Measurements from ENCODE around the gene FAM167B. TPM values are rescaled to one million over a fixed set of nuclear protein-coding genes. Genes with fewer than 3 reads are reported as not detected.
A peak's percentile ranks its signal among the peaks of the same experiment; 100 is the strongest.

The FAM167B gene
- total RNA-seq, 3 donors from 2014 or later, result 3.4 to 5.5 (median 5.5) TPM

- intact Hi-C loops (cut with DNase I, micrococcal nuclease), result no loop called here
- Histone ChIP-seq H3K4me1 (ENCODE audit: low read depth) (peaks cover 16% of the 10 kb centered on the region), H3K9me3 (no peaks in the 10 kb centered on the region), H3K4me3 (no peak within 1 kb of the TSS), H3K36me3 (ENCODE audit: low read depth) (no peaks in the 10 kb centered on the region)
- ATAC-seq, result peak; percentile 81
- DNase-seq, result peak; percentile 89 to 96 (median 91)
- TF ChIP-seq CTCF (IDR thresholded peaks at IDR 0.05), result no peak
Measured at GRCh38 chr1:32208891-32209328, 38.1 kb upstream of the FAM167B start, which contains the start of gene DCDC2B. DCDC2B (plus strand) TSS chr1:32209089; CDS start chr1:32209094, 5 bp downstream.

DNA sequence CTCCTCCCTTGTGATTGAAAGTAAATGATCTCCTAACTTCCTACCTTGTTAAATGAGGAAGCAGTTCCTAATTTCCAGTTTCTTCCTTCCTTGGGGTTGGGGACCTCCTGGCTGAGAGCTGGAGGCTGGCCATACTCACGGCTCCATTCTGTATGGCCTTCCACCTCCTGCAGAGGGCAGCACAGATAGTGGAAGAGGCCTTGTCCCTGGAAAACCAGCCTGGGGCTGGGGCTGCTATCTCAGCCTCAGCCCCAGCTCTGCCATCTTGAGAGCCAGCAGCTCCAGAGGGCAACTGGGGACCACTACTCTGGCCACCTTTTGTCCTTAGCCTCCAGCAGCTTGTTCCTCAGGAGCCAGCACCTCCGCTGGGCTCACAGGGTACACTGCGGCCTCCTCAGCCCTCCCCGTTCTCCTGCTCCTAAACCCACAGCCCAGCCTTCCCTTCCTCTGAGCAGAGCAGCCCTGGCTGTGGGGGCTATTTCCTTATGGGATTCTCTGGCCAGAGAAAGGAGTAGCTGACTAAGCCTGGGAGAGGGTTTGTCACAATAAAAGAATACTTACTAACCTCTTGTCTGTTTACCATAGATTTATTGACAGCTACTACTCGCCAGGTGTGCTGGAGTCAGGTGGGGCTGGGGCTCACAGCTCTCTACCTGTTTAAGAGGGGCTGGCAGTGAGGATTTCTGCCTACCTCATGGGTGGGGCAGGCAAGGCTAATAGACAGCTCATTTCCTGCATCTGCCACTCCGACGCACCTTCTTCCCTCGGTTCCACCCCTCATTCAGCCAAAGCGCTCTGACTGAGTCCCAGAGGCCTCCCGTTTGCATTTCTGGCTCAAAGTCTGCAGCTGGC, 31.2 kb upstream of the FAM167B start:
- DNase-seq, result peak; percentile 77 to 83 (median 78)
- no peaks in the 10 kb centered on the region for H3K36me3 ChIP-seq (ENCODE audit: low read depth)

GRCh38 chr1:32216566-32216965, 30.5 kb upstream of the FAM167B start:
- ATAC-seq (no peak), DNase-seq (no peak)
- TF ChIP-seq CTCF (IDR thresholded peaks at IDR 0.05), result no peak
- Histone ChIP-seq H3K4me3 (no peak overlapping the region), H3K36me3 (ENCODE audit: low read depth) (no peaks in the 10 kb centered on the region), H3K4me1 (ENCODE audit: low read depth) (peaks cover 27% of the 10 kb centered on the region), H3K9me3 (no peaks in the 10 kb centered on the region)
- intact Hi-C loops (cut with DNase I, micrococcal nuclease), result no loop called here

More for the DNA sequence above, 31.2 kb upstream of the FAM167B start:
- peak; percentile 33 for TF ChIP-seq CTCF (IDR thresholded peaks at IDR 0.05)
- Histone ChIP-seq H3K4me1 (ENCODE audit: low read depth) (peaks cover 20% of the 10 kb centered on the region), H3K9me3 (no peaks in the 10 kb centered on the region), H3K4me3 (no peak overlapping the region)
- intact Hi-C loops (cut with DNase I, micrococcal nuclease), result no loop called here
- peak; percentile 87 for ATAC-seq

GRCh38 chr1:32219022-32219421, 28.0 kb upstream of the FAM167B start:
- intact Hi-C loops (cut with DNase I, micrococcal nuclease), result no loop called here
- DNase-seq (no peak), ATAC-seq (no peak)
- H3K9me3 ChIP-seq, result no peaks in the 10 kb centered on the region
- TF ChIP-seq CTCF (IDR thresholded peaks at IDR 0.05), result no peak
- H3K4me1 ChIP-seq (ENCODE audit: low read depth), result peaks cover 39% of the 10 kb centered on the region
- H3K4me3 ChIP-seq, result no peak overlapping the region
- no peaks in the 10 kb centered on the region for H3K36me3 ChIP-seq (ENCODE audit: low read depth)

- no peaks in the 10 kb centered on the region for H3K36me3 ChIP-seq (ENCODE audit: low read depth)
- DNase-seq (no peak), ATAC-seq (no peak)
- intact Hi-C loops (cut with DNase I, micrococcal nuclease), result no loop called here
- peaks cover 33% of the 10 kb centered on the region for H3K4me1 ChIP-seq (ENCODE audit: low read depth)
- no peaks in the 10 kb centered on the region for H3K9me3 ChIP-seq
- TF ChIP-seq CTCF (IDR thresholded peaks at IDR 0.05), result no peak
- H3K4me3 ChIP-seq, result no peak overlapping the region
Measured at GRCh38 chr1:32220746-32221580, 26.1 kb upstream of the FAM167B start.

Data from mucosa of descending colon (tissue), 3 donors.